Inflammatory macrophage (primary cell): ENCODE results near the gene PBX1.

Experiments used
- DNase-seq, 2 donors: peaks; one replicate each; pipeline ENCODE4 v3.0.0-alpha.2; 2020 to 2022

Gene PBX1

GRCh38 chr1:164702216-164702615 lies 143.2 kb downstream of the PBX1 start:
- DNase-seq, result no peak

- DNase-seq, result no peak
Observed at GRCh38 chr1:164702664-164703063, 143.7 kb downstream of the PBX1 start.

- DNase-seq, result no peak
Observed at GRCh38 chr1:164703463-164703862, 144.5 kb downstream of the PBX1 start.

GRCh38 chr1:164703960-164704411 lies 145.0 kb downstream of the PBX1 start:
- DNase-seq, result no peak

GRCh38 chr1:164704954-164705353 lies 146.0 kb downstream of the PBX1 start:
- DNase-seq, result no peak

- DNase-seq, result no peak
Observed at GRCh38 chr1:164706606-164706987, 147.6 kb downstream of the PBX1 start.

- no peak for DNase-seq
Observed at GRCh38 chr1:164707868-164708331, 148.9 kb downstream of the PBX1 start.

- DNase-seq, result no peak
Observed at GRCh38 chr1:164708596-164708995, 149.6 kb downstream of the PBX1 start.

- DNase-seq, result peak; percentile 89 to 92
Observed at GRCh38 chr1:164709126-164709525, 150.1 kb downstream of the PBX1 start.

- DNase-seq, result no peak
Observed at GRCh38 chr1:164709541-164710278, 150.7 kb downstream of the PBX1 start.

- DNase-seq, result no peak
Observed at GRCh38 chr1:164712131-164713036, 153.4 kb downstream of the PBX1 start.

- DNase-seq, result peak; percentile 22 to 54
Observed at GRCh38 chr1:164713456-164714207, 154.6 kb downstream of the PBX1 start.

GRCh38 chr1:164716992-164717703 lies 158.2 kb downstream of the PBX1 start:
- DNase-seq, result peak; percentile 82 to 85

- no peak for DNase-seq
Observed at GRCh38 chr1:164718821-164719220, 159.8 kb downstream of the PBX1 start.

GRCh38 chr1:164719676-164720439 lies 160.9 kb downstream of the PBX1 start:
- peak in 1 of 2 donors; percentile 9 for DNase-seq

- peak in 1 of 2 donors; percentile 11 for DNase-seq
Observed at GRCh38 chr1:164720440-164721227, 161.7 kb downstream of the PBX1 start.

- no peak for DNase-seq
Observed at GRCh38 chr1:164721228-164721496, 162.2 kb downstream of the PBX1 start.

- no peak for DNase-seq
Observed at GRCh38 chr1:164723296-164723798, 164.4 kb downstream of the PBX1 start.

- no peak for DNase-seq
Observed at GRCh38 chr1:164725401-164725800, 166.4 kb downstream of the PBX1 start.

- DNase-seq, result no peak
Observed at GRCh38 chr1:164726235-164726634, 167.3 kb downstream of the PBX1 start.

GRCh38 chr1:164728719-164729118 lies 169.7 kb downstream of the PBX1 start:
- DNase-seq, result no peak
